CD4-positive, alpha-beta T cell treated with Interleukin-4 for 1 hour (primary cell): ENCODE data around the gene RELA.
A peak's percentile ranks its signal among the peaks of the same experiment; 100 is the strongest.

ENCODE experiments used
- DNase-seq, 2 donors: peaks; one replicate each; pipeline ENCODE4 v3.0.0-alpha.2; 2020 to 2022

RELA gene

DNA sequence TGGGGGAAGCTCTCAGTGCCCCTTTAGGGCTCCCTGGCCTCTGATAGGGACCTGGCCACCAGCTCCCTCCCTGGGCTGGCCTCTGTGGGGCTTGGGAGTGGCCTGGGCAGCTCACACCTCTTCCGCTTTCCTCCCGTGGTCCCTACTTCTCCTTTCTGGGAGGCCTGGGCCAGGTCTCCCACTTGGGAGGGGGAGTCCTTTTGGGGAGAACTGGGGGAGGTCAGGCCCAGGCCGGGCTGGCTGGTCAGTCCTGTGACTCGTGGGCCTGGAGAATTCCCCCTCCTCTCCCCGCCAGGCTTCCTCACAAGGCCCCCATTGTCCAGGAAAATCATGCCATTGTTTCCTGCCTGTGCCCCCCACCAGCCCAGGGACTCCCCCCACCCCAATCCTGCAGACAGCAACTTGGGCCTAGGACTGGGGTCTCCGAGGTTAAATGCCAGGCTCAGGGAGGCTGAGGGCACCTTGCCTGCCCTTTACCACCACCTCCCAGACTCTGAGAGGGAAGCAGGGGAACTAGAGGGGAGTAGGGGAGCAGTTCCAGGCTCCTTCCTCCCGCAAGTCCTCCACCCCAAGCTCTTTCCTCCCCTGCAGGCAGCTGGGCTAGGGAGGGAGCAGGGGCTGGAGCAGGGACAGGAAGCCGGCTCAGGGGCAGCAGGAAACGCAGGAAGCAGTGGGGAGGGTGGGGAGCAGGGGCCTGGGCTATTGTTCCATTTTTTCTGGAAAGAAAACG lies 51.5 kb downstream of the RELA start:
- peak in 1 of 2 donors; percentile 48 for DNase-seq

DNA sequence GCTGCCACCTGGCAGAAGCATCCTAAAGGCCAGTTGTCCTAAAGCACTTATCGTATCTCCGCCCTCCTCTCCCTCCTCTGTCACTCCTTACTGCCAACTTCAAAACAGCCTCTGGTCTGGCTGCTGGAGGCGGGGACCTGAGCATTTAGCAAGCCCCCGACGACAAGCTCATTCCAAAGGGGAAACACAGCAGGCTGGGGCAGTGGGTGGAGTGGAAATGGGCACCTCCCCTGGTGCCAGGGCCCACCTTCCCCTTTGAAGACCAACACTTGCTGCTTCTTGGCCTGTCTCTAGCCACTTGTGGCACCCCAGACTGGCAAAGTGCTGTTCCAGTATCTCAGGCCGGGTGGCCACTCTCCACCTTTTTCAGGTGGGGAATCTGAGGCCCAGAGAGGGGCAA lies 52.3 kb downstream of the RELA start:
- DNase-seq, result no peak

DNA sequence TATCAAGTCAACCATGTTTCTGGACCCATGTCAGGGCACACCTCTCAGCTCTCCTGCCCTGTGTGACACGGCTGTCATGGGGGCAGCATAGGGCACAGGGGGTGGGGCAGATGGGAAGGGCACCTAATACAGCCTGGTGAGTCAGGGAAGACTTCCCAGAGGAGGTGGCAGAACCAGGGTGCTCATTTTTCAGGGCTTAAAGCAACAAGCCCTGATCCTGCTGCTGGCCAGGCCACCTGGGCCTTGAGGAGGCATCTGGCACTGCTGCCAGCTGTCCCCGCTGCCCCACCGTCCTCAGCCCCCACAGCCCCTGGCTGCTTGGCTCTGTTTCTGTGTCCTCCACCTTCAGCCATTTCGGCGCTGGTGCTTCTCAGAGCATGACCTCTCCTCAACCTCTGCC lies 53.1 kb downstream of the RELA start:
- DNase-seq, result no peak

DNA sequence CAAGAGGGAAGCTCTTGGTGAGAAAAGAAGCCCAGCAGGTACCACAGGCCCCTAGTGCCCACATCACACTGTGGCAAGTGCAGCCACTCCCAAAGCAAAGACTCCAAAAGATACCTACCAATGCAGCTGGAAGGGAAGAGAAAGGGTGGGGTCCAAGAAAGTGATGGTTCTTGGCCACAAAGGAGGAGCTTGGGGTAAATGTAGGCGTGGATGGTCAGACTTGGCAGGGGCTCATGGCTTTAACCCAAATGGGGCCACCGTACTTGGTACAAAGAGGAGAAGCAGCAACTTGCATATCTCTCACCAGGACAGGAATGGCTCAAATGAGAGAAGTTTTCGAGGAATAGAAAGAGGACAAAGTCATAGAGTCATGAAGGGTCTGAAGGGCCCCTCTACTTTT lies 53.5 kb downstream of the RELA start:
- no peak for DNase-seq

DNA sequence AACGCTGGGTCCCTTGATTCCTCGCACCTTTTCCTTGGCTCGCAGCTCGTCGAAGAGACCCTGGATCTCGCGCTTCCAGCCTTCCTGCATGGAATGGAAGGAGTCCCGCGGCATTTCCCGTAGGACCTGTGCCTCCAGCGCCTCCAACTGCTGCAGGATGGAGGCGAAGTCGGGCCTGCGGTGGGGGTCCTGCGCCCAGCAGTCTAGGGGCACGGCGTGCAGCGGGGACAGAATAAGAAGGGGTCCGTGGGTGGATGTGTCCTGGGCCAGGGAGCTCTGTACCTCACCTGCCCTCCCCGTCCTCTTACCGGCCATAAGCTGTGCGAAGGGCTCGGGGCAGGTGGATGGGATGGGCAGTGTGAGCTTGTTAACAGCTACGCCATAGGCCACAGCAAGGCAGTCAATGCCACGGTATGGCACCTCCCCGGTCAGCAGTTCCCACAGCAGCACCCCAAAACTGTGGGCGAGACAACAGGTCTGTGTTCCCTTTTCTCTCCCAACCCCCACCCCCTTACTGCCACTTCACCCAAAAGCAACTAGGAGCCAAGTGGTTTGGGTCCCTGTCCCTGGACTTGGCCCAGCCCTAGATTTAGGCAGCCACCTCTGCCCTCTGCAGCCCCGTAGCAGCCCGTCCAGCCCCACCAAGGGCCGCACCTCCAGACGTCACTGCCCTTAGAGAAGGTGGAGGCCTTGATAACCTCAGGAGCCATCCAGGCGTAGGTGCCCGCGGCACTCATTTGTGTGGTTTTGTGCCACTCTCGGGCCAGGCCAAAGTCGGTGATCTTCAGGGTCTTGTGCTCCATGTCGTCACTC lies 54.9 kb downstream of the RELA start:
- DNase-seq, result no peak

DNA sequence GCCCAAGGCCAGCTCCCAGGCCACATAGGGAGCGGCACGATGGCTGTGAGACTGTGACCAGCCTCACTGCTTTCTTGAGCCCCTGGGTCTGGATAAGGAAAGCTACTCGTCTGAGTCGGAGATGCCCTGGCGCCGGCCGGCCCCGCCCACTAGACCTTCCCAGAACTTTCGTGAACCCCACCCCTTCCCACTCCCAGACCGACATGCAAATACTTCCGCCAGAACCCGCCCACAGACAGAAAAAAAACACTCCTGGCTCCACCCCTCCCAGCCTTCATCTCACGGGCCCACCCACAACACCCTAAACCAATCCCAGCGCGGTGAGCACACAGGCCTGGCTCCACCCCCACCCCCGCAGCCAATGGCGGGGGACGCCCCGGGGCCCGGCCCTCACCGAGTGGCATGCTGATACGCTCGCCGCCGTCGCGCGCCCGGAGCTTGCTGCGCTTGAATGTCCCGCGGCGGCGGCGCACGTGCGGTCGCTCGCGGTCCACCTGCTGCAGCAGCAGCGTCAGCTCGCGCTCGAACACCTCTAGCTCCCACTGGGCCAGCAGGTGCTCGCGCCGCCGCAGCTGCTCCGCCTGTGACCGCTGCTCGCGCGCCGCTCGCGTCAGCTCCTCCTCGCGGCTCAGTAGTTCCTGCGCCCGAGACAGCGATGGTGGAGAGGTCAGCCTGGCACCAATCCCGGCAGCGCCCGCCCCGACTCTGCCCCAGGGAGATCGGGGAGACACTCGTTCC lies 55.7 kb downstream of the RELA start:
- peak in 1 of 2 donors; percentile 24 for DNase-seq

DNA sequence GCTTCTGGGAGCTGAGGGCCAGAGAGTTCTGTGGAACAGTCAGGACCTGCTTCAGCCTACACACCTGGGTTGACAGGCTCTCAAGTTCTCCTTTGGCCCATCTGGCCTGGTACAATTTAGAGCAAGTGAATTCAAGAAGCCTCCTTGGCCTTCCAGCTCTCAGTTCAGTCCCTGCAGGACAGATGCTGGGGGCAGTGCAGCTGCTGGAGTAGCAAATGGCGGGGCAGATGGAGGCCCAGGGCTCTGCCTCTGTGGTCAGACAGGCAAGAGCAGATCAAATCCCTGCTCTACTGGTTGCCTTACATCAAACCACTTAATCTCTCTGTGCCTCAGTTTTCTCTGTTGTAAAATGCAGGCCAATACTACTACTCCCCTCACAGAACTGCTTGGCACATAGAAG lies 58.5 kb downstream of the RELA start:
- no peak for DNase-seq
